Heart left ventricle (tissue), 16 donors: ENCODE data around the gene NUDT8. TPM values are rescaled to one million over a fixed set of nuclear protein-coding genes. Genes with fewer than 3 reads are reported as not detected.

ENCODE experiments used
- ATAC-seq, 4 donors: fragments of 200-7000 bp; cut with Tn5 transposase; one replicate each; pipeline ENCODE4 v1.9.1; 2020 to 2022; ENCODE audit warnings: moderate library complexity in 4 of 4, mild to moderate bottlenecking in 3 of 4, moderate number of reproducible peaks in 1 of 4
- DNase-seq, 5 donors: peaks; one replicate each; pipeline ENCODE4 v3.0.0-alpha.2; 2020
- H3K27ac ChIP-seq, 12 donors: fragments of 200-600 bp; sonication (generic) in 4 of 12; one replicate each; pipeline versions ENCODE4 v1.5.0 to v1.8.0; 2016 to 2022; ENCODE audit warnings: mild to moderate bottlenecking in 2 of 12
- H3K27me3 ChIP-seq, 9 donors: fragments of 200-600 bp; sonication (generic) in 2 of 9; one replicate each; pipeline versions ENCODE4 v1.5.1 to v1.8.0; 2016 to 2022; ENCODE audit warnings: mild to moderate bottlenecking in 3 of 9
- H3K36me3 ChIP-seq, 9 donors: fragments of 200-600 bp; sonication (generic) in 2 of 9; one replicate each; pipeline versions ENCODE4 v1.5.0 to v1.8.0; 2018 to 2022; ENCODE audit warnings: mild to moderate bottlenecking in 2 of 9
- H3K4me1 ChIP-seq, 12 donors: fragments of 200-600 bp; sonication (generic) in 4 of 12; one replicate each; pipeline versions ENCODE4 v1.5.0 to v1.8.0; 2016 to 2022; ENCODE audit warnings: mild to moderate bottlenecking in 3 of 12
- H3K4me3 ChIP-seq, 12 donors: fragments of 200-600 bp; sonication (generic) in 4 of 12; one replicate each; pipeline versions ENCODE4 v1.5.0 to v1.8.0; 2017 to 2022; ENCODE audit warnings: mild to moderate bottlenecking in 9 of 12, moderate library complexity in 4 of 12
- H3K9me3 ChIP-seq, 12 donors: fragments of 200-600 bp; sonication (generic) in 4 of 12; one replicate each; pipeline versions ENCODE4 v1.5.0 to v1.8.0; 2016 to 2022; ENCODE audit warnings: mild to moderate bottlenecking in 1 of 12
- CTCF ChIP-seq, 12 donors: fragments of 200-600 bp; sonication (generic) in 4 of 12; IDR thresholded peaks; one replicate each; pipeline versions ENCODE4 v1.5.0 to v1.8.0; 2018 to 2022; ENCODE audit warnings: antibody characterized with exemption in 12 of 12, mild to moderate bottlenecking in 5 of 12
- POLR2A ChIP-seq, 2 donors: fragments of 450-650 bp; IDR thresholded peaks; one replicate each; pipeline ENCODE4 v1.6.1; 2017; ENCODE audit warnings: antibody characterized with exemption in 2 of 2, mild to moderate bottlenecking in 2 of 2, moderate library complexity in 2 of 2
- WGBS, 4 donors: extraction: QIAGEN DNeasy Blood & Tissue Kit in 2 of 4; methylation state at CpG; one replicate each; pipeline versions ENCODE4 v1.1.5 to v1.1.7; 2013 to 2018; 5-methylcytosine and 5-hydroxymethylcytosine counted together
- intact Hi-C, 10 donors: fragments of 100-400 bp; cut with DNase I; formaldehyde crosslinking; loops; one replicate each; pipeline versions ENCODE4 v1.11.1 to v1.14.2; 2022
- polyA plus RNA-seq, 2 donors: library from polyadenylated mRNA; stranded (reverse); fragments of 200-250 nt; gene quantifications; one replicate each; pipeline ENCODE4 v1.2.3, GENCODE V29; 2013
- total RNA-seq, 9 donors: library from RNA; depleted of rRNA in 2 of 9; stranded (reverse); fragments of >200 nt in 2 of 9; fragmentation: NEBNext Ultra II Directional in 3 of 9; extraction: Animal tissue kit (Norgen Biotek cat#: 25700) in 3 of 9; gene quantifications; one replicate each; pipeline versions ENCODE4 v1.1.0 to v1.2.4, GENCODE V29; 2016 to 2023
- donor health status: ischemic (EF 13 %, LVEDD 7.1; RV severe dilation, severe dysfunction).
- donor health status: healthy with polysubstance abuse.
- donor health status: DM: no; HTN: yes; CAD: no.
- donor health status: DM: no; HTN: no; CAD: no.
- donor health status: ischemic (EF 25% LVEDD 6.9; RV normal size, moderate dysfunction).
- donor health status: ischemic (EF 25% LVEDD 5.7; RV mildly dilated, moderate dysfunction).
- donor health status: healthy.
- donor health status: DM: yes; HTN: yes; CAD: no.
- donor health status: ischemic (EF 35%, LVEDD 5.7; RV mildly dilated, moderate dysfunction).
- donor health status: nonischemic (EF 11% LVEDD 7.7; RV severe dilation, severe dysfunction).
- donor health status: DM: yes; HTN: yes; CAD: no.
- donor health status: PGD.
- donor health status: ischemic (EF 29% LVEDD 5.4; RV normal size, mild dysfunction).
- donor health status: nonischemic (EF 23%, LVEDD 6.1; RV moderate dilation, normal function).

Gene NUDT8
- total and polyA plus RNA-seq, 11 donors = 29.1 to 110 (median 49.3) TPM

GRCh38 chr11:67644042-67644441, 14.3 kb upstream of the NUDT8 start:
- Histone ChIP-seq H3K27me3 (peaks cover 0 to 36% (median 7%) of the 10 kb centered on the region in 9 donors), H3K4me3 (no peak overlapping the region), H3K36me3 (no peaks in the 10 kb centered on the region), H3K4me1 (peaks cover 0 to 14% (median 0%) of the 10 kb centered on the region in 12 donors), H3K27ac (no peak overlapping the region), H3K9me3 (peaks cover 0 to 6% (median 0%) of the 10 kb centered on the region in 12 donors)
- DNase-seq (no peak), ATAC-seq (no peak)
- TF ChIP-seq CTCF (IDR thresholded peaks at IDR 0.05) = peak in 1 of 12 donors; percentile 3
- TF ChIP-seq POLR2A (IDR thresholded peaks at IDR 0.05) = no peak
- intact Hi-C loops = no loop called here
- 83 to 88% (median 85%) methylated on average over 5 of the region's 5 CpGs for WGBS, 4 donors

- WGBS, 4 donors = 87 to 92% (median 89%) methylated on average over 12 to 15 of the region's 15 CpGs
- intact Hi-C loops = no loop called here
Measured at GRCh38 chr11:67642173-67643120, 12.7 kb upstream of the NUDT8 start.

GRCh38 chr11:67641338-67642172, 11.8 kb upstream of the NUDT8 start:
- peaks cover 0 to 3% (median 0%) of the 10 kb centered on the region in 12 donors for H3K4me1 ChIP-seq
- peaks cover 0 to 28% (median 7%) of the 10 kb centered on the region in 9 donors for H3K27me3 ChIP-seq
- no peak overlapping the region for H3K27ac ChIP-seq
- peaks cover 0 to 6% (median 0%) of the 10 kb centered on the region in 12 donors for H3K9me3 ChIP-seq
- 82 to 91% (median 85%) methylated on average over 8 to 28 of the region's 28 CpGs for WGBS, 4 donors
- TF ChIP-seq CTCF (IDR thresholded peaks at IDR 0.05) (no peak), POLR2A (IDR thresholded peaks at IDR 0.05) (no peak)
- no peak for DNase-seq
- H3K36me3 ChIP-seq = no peaks in the 10 kb centered on the region
- ATAC-seq = no peak
- no peak overlapping the region for H3K4me3 ChIP-seq
- intact Hi-C loops = no loop called here

More at GRCh38 chr11:67642173-67643120, 12.7 kb upstream of the NUDT8 start:
- no peak overlapping the region for H3K27ac ChIP-seq
- H3K4me3 ChIP-seq = no peak overlapping the region
- TF ChIP-seq CTCF (IDR thresholded peaks at IDR 0.05) = no peak
- TF ChIP-seq POLR2A (IDR thresholded peaks at IDR 0.05) = no peak
- ATAC-seq = no peak
- no peak for DNase-seq
- peaks cover 0 to 6% (median 0%) of the 10 kb centered on the region in 12 donors for H3K9me3 ChIP-seq
- H3K4me1 ChIP-seq = peaks cover 0 to 10% (median 0%) of the 10 kb centered on the region in 12 donors
- peaks cover 0 to 35% (median 7%) of the 10 kb centered on the region in 9 donors for H3K27me3 ChIP-seq
- H3K36me3 ChIP-seq = no peaks in the 10 kb centered on the region
